GM12878 (cell line): ENCODE results near the gene CZIB. TPM values are rescaled to one million over a fixed set of nuclear protein-coding genes. Genes with fewer than 3 reads are reported as not detected.

Source experiments
- ATAC-seq: fragments of 200-7000 bp; cut with Tn5 transposase; 3 replicates; pipeline ENCODE4 v1.9.1; 2020; ENCODE audit warnings: mild to moderate bottlenecking, moderate library complexity
- BruUV-seq: library from RNA; stranded (reverse); fragments of 400-500 nt; replicated peaks from 2 replicates; lab custom pipeline; 2021; lab: Mats Ljungman, UMichigan
- CTCF ChIA-PET: fragments of 300-600 bp; sonication (Branson Sonifier 250); formaldehyde crosslinking; extraction: SDS; loops from one replicate; lab custom pipeline; 2021; ENCODE audit warnings: inconsistent platforms; lab: Yijun Ruan, JAX
- POLR2A ChIA-PET: fragments of 350-600 bp; formaldehyde crosslinking; extraction: SDS; loops from one replicate; lab custom pipeline; 2021; ENCODE audit warnings: inconsistent platforms; lab: Charles Lee
- RAD21 ChIA-PET: fragments of 300-600 bp; sonication (Branson Sonifier 250); formaldehyde crosslinking; loops from one replicate; lab custom pipeline; 2023; ENCODE audit warnings: antibody characterized with exemption; ENCODE audit not compliant: unreplicated experiment; lab: Charles Lee
- SMC1A ChIA-PET: fragments of 300-600 bp; sonication (Branson Sonifier 250); formaldehyde crosslinking; loops from one replicate; lab custom pipeline; 2023; ENCODE audit not compliant: unreplicated experiment, uncharacterized antibody; lab: Charles Lee
- DNase-seq: peaks from one replicate; pipeline ENCODE4 v3.0.0-alpha.2; 2011; ENCODE audit warnings: low read depth, low spot score
- FAIRE-seq: peaks from 3 replicates; lab custom pipeline; 2011; peaks lifted over from hg19 to GRCh38; lab: Jason Lieb, UNC
- H2AFZ ChIP-seq: 2 replicates; pipeline ENCODE4 v1.6.0; 2011; ENCODE audit warnings: low read depth, low read length, control low read depth; ENCODE audit not compliant: control insufficient read depth
- H3K27ac ChIP-seq: 2 replicates; pipeline ENCODE4 v1.5.1; 2011; ENCODE audit warnings: control low read depth; ENCODE audit not compliant: control insufficient read depth, insufficient read depth
- H3K27me3 ChIP-seq, 2 experiments: replicated peaks in 1 of 2; 2 replicates each; pipeline versions ENCODE4 v1.6.0 to v1.6.1; 2011; ENCODE audit warnings: low read length in 1 of 2; ENCODE audit not compliant: control insufficient read depth in 2 of 2, insufficient read depth in 2 of 2
- H3K36me3 ChIP-seq, 2 experiments: 2 replicates each; pipeline ENCODE4 v1.5.1; 2011; ENCODE audit warnings: low read length in 1 of 2; ENCODE audit not compliant: control insufficient read depth in 2 of 2, insufficient read depth in 2 of 2
- H3K4me1 ChIP-seq: 2 replicates; pipeline ENCODE4 v1.6.1; 2011; ENCODE audit warnings: mild to moderate bottlenecking, low read length, moderate library complexity, mixed read lengths; ENCODE audit not compliant: control insufficient read depth, insufficient read depth
- H3K4me2 ChIP-seq: 2 replicates; pipeline ENCODE4 v1.6.0; 2011; ENCODE audit warnings: control low read depth; ENCODE audit not compliant: control insufficient read depth, insufficient read depth
- H3K4me3 ChIP-seq: fragments of 200-600 bp; sonication (generic); 2 replicates; pipeline ENCODE4 v1.5.1; 2016
- H3K79me2 ChIP-seq: 2 replicates; pipeline ENCODE4 v1.6.0; 2011; ENCODE audit warnings: low read length; ENCODE audit not compliant: control insufficient read depth, insufficient read depth
- H3K9ac ChIP-seq: 2 replicates; pipeline ENCODE4 v1.8.0; 2011; ENCODE audit warnings: low read length, control low read depth, mixed read lengths; ENCODE audit not compliant: control insufficient read depth, insufficient read depth
- H3K9me3 ChIP-seq: replicated peaks from 3 replicates; pipeline ENCODE4 v1.5.1; 2011; ENCODE audit warnings: mild to moderate bottlenecking, low read length; ENCODE audit not compliant: control insufficient read depth, insufficient read depth
- H4K20me1 ChIP-seq: 2 replicates; pipeline ENCODE4 v1.6.0; 2011; ENCODE audit not compliant: control insufficient read depth, insufficient read depth
- CBX5 ChIP-seq: sonication (generic); IDR thresholded peaks from 2 replicates; pipeline ENCODE4 v1.6.1; 2016; ENCODE audit warnings: low read depth, moderate library complexity, mild to moderate bottlenecking, inconsistent platforms
- EZH2 ChIP-seq: IDR thresholded peaks from 2 replicates; pipeline ENCODE4 v1.6.1; 2012; ENCODE audit warnings: low read depth, mild to moderate bottlenecking, control low read depth, inconsistent platforms, low read length, borderline replicate concordance; ENCODE audit not compliant: control insufficient read depth
- MEF2A ChIP-seq: IDR thresholded peaks from 2 replicates; pipeline ENCODE4 v1.6.1; 2011; ENCODE audit warnings: low read depth, mild to moderate bottlenecking, low read length, moderate library complexity; ENCODE audit not compliant: insufficient read depth
- NFYA ChIP-seq: IDR thresholded peaks from 2 replicates; pipeline ENCODE4 v1.6.1; 2011; ENCODE audit warnings: low read depth, mild to moderate bottlenecking, low read length, improper control_type of control experiment, borderline replicate concordance
- POU2F2 ChIP-seq: IDR thresholded peaks from 3 replicates; pipeline ENCODE4 v1.6.1; 2011; ENCODE audit warnings: low read depth, mild to moderate bottlenecking, low read length, borderline replicate concordance
- PRDM15 ChIP-seq: fragments of 450-650 bp; formaldehyde crosslinking; IDR thresholded peaks from 2 replicates; pipeline ENCODE4 v1.4.0; 2020; ENCODE audit warnings: mild to moderate bottlenecking, moderate library complexity
- STAT1 ChIP-seq: fragments of 450-650 bp; conservative IDR thresholded peaks from 2 replicates; pipeline ENCODE4 v1.6.1; 2014; ENCODE audit warnings: antibody characterized with exemption, mild to moderate bottlenecking
- TCF7 ChIP-seq: IDR thresholded peaks from 2 replicates; pipeline ENCODE4 v1.6.1; 2014; ENCODE audit warnings: antibody characterized with exemption, borderline replicate concordance
- WGBS: methylation state at CpG from one replicate; pipeline ENCODE4 v1.1.6; 2016; ENCODE audit warnings: low lambda C conversion rate; ENCODE audit not compliant: insufficient replicate concordance, insufficient coverage; ENCODE audit errors: missing lambda C conversion rate; 5-methylcytosine and 5-hydroxymethylcytosine counted together
- in situ Hi-C: fragments of 300-500 bp; cut with MboI; formaldehyde crosslinking; loops from 9 replicates; pipeline ENCODE4 v1.14.3; 2018; ENCODE audit warnings: mixed read lengths
- intact Hi-C: fragments of 100-400 bp; cut with micrococcal nuclease; formaldehyde crosslinking; loops from one replicate; pipeline ENCODE4 v1.14.2; 2022; ENCODE audit not compliant: unreplicated experiment
- polyA plus RNA-seq, 11 experiments: library from polyadenylated mRNA; depleted of rRNA in 4 of 11; unstranded in 6 of 11; stranded (reverse) in 5 of 11; fragments of >200 nt; fragmentation: Nextera tagmentation in 4 of 11; fragmentation: Illumina TruSeq in 1 of 11; extraction: Ambion mirVana in 4 of 11; extraction: Trizol in 1 of 11; gene quantifications; 1 replicate in 1 of 11; 2 replicates in 10 of 11; pipeline versions ENCODE4 v1.2.1 to v1.2.3, GENCODE V29; 2011 to 2016; ENCODE audit warnings: inconsistent platforms in 2 of 11, missing spikeins in 2 of 11, low read depth in 1 of 11
- total RNA-seq, 4 experiments: library from RNA; depleted of rRNA in 3 of 4; stranded (reverse); fragments of >200 nt in 3 of 4; fragmentation: Illumina TruSeq in 1 of 4; extraction: Trizol in 1 of 4; gene quantifications; 2 replicates each; pipeline versions ENCODE4 v1.2.1 to v1.2.3, GENCODE V29; 2013 to 2021
- TF ChIP-seq, protein P1 (sequence below): fragments of 450-650 bp; IDR thresholded peaks from 2 replicates; pipeline ENCODE4 v1.6.1; 2018; ENCODE audit warnings: mild to moderate bottlenecking, low read depth, moderate library complexity; ENCODE audit not compliant: partially characterized antibody
- TF ChIP-seq, protein P2 (sequence below): fragments of 450-650 bp; IDR thresholded peaks from 2 replicates; pipeline ENCODE4 v1.6.1; 2017; ENCODE audit warnings: mild to moderate bottlenecking, moderate library complexity

Gene CZIB
- total and polyA plus RNA-seq, 10 of the 15 experiments (the other 5 are each of a cell fraction or from before 2014, with no cell fraction given), result 36.1 to 68.3 (median 50.4) TPM

GRCh38 chr1:53174971-53175913 is 45.2 kb downstream of the CZIB start:
- H3K27ac ChIP-seq, result no peak overlapping the region
- H3K36me3 ChIP-seq, result no peaks in the 10 kb centered on the region
- in situ Hi-C loops, result loop anchor here (25.0 kb wide), 1 partner anchor 263 kb away; the partner anchor contains the start of gene ECHDC2
- H3K27me3 ChIP-seq, result no peaks in the 10 kb centered on the region; a peak in 1 of 4 replicates
- no peak overlapping the region for H3K9ac ChIP-seq
- H3K4me1 ChIP-seq, result no peaks in the 10 kb centered on the region; the same call in 1 of the 2 replicates
- ChIA-PET CTCF (no interaction called here), SMC1A (no interaction called here), POLR2A (no interaction called here), RAD21 (no interaction called here)
- no peak for FAIRE-seq
- no TSS peak for BruUV-seq
- no peak overlapping the region for H3K4me2 ChIP-seq
- no peak overlapping the region for H2AFZ ChIP-seq
- H4K20me1 ChIP-seq, result no peaks in the 10 kb centered on the region
- intact Hi-C loops, result no loop called here
- ATAC-seq, result no peak
- 34% methylated on average over 10 of the region's 10 CpGs for WGBS
- no peaks in the 10 kb centered on the region for H3K79me2 ChIP-seq
- no peaks in the 10 kb centered on the region for H3K9me3 ChIP-seq
- no peak overlapping the region for H3K4me3 ChIP-seq
- no peak for DNase-seq
- TF ChIP-seq EZH2 (no peak), PRDM15 (no peak), CBX5 (no peak), MEF2A (no peak), TCF7 (no peak), POU2F2 (no peak), NFYA (no peak), STAT1 (no peak)
- TF ChIP-seq, protein P1, sequence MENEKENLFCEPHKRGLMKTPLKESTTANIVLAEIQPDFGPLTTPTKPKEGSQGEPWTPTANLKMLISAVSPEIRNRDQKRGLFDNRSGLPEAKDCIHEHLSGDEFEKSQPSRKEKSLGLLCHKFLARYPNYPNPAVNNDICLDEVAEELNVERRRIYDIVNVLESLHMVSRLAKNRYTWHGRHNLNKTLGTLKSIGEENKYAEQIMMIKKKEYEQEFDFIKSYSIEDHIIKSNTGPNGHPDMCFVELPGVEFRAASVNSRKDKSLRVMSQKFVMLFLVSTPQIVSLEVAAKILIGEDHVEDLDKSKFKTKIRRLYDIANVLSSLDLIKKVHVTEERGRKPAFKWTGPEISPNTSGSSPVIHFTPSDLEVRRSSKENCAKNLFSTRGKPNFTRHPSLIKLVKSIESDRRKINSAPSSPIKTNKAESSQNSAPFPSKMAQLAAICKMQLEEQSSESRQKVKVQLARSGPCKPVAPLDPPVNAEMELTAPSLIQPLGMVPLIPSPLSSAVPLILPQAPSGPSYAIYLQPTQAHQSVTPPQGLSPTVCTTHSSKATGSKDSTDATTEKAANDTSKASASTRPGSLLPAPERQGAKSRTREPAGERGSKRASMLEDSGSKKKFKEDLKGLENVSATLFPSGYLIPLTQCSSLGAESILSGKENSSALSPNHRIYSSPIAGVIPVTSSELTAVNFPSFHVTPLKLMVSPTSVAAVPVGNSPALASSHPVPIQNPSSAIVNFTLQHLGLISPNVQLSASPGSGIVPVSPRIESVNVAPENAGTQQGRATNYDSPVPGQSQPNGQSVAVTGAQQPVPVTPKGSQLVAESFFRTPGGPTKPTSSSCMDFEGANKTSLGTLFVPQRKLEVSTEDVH, result no peak
- TF ChIP-seq, protein P2, sequence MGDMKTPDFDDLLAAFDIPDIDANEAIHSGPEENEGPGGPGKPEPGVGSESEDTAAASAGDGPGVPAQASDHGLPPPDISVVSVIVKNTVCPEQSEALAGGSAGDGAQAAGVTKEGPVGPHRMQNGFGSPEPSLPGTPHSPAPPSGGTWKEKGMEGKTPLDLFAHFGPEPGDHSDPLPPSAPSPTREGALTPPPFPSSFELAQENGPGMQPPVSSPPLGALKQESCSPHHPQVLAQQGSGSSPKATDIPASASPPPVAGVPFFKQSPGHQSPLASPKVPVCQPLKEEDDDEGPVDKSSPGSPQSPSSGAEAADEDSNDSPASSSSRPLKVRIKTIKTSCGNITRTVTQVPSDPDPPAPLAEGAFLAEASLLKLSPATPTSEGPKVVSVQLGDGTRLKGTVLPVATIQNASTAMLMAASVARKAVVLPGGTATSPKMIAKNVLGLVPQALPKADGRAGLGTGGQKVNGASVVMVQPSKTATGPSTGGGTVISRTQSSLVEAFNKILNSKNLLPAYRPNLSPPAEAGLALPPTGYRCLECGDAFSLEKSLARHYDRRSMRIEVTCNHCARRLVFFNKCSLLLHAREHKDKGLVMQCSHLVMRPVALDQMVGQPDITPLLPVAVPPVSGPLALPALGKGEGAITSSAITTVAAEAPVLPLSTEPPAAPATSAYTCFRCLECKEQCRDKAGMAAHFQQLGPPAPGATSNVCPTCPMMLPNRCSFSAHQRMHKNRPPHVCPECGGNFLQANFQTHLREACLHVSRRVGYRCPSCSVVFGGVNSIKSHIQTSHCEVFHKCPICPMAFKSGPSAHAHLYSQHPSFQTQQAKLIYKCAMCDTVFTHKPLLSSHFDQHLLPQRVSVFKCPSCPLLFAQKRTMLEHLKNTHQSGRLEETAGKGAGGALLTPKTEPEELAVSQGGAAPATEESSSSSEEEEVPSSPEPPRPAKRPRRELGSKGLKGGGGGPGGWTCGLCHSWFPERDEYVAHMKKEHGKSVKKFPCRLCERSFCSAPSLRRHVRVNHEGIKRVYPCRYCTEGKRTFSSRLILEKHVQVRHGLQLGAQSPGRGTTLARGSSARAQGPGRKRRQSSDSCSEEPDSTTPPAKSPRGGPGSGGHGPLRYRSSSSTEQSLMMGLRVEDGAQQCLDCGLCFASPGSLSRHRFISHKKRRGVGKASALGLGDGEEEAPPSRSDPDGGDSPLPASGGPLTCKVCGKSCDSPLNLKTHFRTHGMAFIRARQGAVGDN, result no peak
